ENCODE results near the gene PLA2G12A.

Gene PLA2G12A

DNA sequence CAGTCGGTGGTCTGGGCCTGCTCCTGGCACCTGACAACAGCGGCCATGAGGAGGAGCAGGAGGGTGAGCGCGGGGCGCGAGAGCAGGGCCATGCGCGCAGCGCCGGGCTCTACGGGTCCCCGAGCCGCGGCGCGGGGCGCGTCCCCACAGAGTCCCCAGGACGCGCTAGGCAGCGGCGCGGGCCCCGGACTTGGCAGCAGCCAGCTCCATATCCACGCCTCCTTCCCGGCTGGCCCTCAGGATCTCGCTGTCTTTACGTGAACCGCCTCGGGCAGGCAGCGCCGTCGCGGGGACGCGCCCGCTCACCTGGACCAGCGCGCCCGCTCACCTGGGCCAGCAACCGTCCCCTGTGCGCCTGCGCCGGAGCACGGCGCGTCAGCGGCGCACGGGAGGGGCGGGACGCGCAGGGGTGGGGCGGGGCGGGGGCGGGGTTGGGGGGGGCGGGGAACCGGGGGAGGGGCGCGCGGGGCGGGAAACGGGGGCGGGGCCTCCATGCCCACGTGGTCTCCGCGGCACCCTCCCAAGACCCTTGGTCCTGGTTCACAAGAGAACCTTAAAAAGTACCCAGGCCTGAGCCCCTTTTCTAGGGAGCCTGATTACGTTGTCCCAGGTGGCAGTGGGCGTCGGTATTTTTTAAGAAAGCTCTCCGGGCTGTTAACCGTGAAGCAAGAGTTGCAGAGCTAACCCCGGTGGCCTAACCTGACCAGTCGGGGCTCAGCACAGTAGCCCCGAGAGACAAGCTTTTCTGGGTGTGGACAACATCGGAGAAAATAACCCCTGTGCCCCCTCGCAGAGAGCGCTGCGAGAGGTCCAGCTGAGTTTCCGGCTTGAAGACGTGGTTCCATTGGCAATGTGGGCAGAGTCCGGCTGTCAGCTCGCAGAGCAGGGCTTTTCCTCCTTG is at the start of gene PLA2G12A:
Gene PLA2G12A, minus strand, starts transcription at position 353 of the 901 bp plus-strand sequence. Its CDS starts 261 bp downstream, at position 92.
- DNase-seq, result peak; percentile 79

DNA sequence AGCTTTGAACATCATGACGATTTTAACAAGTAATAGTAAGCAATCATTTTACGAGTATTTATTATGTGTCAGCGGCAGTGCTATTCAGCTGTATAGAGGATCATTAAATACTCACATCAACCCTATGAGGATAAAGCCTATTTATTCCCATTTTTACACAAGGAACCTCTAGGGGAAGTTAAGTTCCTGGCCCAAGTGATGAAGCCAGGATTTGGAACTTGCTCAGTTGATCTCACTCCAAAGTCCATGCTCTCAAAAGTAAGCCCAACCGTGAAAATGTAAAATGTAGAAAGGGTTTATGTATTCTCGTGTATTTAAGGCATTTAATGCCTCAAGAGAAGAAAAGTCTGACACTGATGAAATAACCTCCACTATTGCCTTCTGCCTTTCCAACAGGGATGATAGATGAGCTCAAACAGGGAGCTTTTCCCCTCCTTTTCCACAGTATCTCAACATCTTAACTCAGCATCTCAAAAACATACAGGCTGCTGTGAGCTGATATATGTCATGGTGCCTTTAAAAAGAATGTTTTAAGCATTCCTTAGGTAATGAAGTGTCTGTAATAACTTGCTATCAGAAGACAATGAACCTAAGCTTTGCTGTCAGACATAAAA is 35.0 kb upstream of the PLA2G12A start:
- DNase-seq, result no peak

- no peak for DNase-seq
These were observed 34.5 kb upstream of the PLA2G12A start for GRCh38 chr4:109764376-109764775.

DNA sequence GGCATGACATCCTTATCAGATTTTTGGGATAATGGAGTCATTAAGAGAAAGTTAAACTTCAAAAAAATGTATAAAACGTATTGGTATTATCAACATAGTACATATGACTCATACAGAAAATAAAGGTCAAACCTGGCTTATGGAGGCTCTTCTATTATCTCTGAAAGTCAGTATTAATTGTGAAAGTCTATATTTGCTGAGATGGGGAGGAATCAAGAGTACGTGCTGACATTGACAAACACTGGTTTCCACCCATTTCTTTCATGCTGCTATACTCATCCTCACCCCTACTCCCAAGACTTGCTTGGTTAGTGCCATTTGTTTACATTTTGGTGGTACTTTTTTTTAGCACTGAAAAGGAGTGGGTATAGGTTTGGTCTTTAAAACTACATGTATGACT is 30.8 kb upstream of the PLA2G12A start:
- DNase-seq, result no peak

DNA sequence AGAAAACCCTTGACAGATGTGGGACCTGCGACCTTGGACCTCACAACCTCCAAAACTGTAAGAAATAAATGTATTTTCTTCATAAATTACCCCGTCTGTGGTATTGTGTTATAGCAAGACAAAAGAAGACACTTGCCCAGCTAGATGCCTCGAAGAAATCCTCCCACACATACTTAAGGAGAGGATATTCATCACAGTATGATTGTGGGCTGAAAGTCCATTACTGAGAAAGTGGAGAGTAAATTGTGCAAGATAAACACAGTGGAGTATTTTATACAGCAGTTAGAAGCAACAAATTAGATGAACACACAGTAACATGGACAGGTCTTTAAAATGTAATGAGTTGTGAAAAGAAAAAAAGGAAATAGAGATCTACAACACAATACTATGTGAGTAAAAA is 25.8 kb upstream of the PLA2G12A start:
- DNase-seq, result no peak

DNA sequence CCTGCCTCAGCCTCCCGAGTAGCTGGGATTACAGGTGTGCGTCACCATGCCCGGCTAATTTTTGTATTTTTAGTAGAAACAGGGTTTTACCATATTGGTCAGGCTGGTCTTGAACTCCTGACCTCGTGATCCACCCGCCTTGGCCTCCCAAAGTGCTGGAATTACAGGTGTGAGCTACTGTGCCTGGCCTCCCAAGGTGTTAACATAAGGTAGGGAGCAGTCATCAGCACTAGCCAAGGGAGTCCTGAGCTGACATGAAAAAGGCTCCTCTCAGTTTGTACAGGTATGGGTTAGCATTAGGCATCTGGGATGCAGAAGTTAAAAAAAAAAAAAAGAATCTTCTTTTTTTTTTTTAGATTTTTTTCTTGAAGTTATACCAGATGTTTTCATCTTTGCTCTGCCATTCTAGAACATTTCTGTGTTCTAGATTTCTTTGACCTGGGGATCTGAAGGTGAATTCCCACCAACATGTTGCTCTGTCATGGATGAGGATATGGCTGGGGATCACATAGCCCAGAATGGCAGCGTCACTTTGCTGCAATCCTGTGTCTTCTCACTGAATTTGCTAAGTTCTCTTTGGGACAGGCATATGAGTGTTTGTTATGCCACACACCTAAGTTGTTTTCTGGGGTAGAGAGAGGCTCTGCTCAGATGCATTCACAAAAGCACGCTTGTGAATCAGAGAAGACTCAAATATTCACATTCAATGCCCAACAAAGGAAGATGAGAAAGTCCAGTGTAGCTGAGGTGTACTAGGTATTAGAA is 24.4 kb upstream of the PLA2G12A start:
- DNase-seq, result no peak

DNA sequence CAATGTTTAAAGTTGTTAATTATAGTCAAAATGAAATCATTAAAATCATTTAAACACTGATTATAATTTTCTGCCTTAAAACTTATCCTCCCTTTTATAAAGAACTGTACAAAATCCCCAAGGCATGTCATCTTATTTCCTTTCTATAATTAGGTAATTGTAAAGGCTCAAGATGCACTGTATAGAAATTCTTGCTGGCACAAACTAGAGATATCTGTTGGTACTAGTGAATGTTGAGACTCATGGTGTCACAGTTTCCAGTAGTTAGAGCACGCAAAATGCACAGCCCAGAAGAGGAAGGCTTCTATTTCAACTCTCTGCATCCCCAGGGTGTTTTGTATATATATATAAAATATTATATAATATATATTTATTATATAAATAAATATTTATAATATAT is 22.7 kb upstream of the PLA2G12A start:
- DNase-seq, result no peak

DNA sequence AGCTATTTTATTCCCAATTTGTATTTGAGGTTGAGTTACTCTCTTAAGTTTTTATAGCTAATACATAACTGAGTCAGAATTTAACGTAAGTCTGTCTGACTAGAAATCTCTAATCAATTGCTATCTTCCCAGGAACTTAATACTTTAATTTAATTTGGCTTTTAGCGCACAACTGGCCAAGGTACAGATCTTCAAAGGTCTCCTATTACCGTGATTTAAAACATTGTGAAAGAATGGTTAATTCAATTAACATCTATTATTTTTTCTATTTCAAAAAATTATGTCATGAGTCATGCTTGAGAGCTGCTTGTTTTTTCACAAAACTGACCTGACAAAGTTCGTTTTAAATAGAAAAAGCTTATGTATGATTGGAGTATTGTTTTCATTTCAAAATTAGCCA is 22.0 kb upstream of the PLA2G12A start:
- no peak for DNase-seq

DNA sequence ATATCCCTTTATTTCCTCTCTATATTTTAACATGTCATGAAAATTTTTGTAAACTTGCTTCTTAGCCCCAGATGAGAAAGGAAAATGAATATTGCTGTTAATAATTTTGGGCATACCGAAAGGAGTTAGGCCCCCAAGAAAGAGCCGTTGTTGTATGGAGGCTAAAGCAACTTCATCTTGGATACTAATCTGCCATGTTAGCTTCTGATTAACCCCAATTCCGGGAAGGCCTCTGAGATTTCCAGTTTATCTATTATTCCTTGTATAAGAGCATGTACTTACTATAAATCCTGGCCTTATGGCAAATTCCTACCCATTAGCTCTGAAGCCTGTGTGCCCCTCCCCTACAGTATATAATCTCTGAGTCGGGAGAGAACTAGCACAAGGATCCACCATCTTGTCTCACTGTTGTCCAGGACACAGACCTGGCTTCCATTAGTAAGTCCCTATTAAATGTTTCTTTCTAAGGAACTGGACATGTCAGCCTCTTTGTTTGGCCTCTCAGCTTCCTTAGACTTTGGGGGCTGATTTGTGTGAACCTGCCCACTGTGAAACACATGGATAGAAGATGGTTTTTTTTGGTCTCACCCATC is 20.9 kb upstream of the PLA2G12A start:
- no peak for DNase-seq

GRCh38 chr4:109749388-109750082 is 19.7 kb upstream of the PLA2G12A start:
- DNase-seq, result no peak

GRCh38 chr4:109748114-109748513 is 18.2 kb upstream of the PLA2G12A start:
- DNase-seq, result no peak

GRCh38 chr4:109746728-109747127 is 16.9 kb upstream of the PLA2G12A start:
- no peak for DNase-seq

DNA sequence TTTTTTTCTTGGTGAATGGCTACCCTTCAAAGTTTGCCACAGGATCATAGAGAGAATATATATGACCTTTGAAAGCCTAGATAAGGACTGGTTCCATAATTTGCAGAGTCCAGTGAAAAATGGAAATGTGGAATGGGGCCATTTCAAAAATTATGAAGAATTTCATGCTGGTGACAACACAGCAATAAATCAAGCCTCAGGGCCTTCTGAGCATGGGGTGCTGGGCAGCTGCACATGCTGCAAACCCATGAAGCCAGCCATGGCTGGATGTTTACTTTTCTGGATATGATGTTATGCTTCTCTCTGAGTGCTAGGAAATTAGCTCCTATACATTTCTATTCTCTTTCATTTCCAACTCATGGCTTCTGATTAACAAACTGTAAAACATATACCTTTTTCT is 16.0 kb upstream of the PLA2G12A start:
- no peak for DNase-seq

- DNase-seq, result no peak
These were observed 9.7 kb upstream of the PLA2G12A start for GRCh38 chr4:109739547-109739946.

DNA sequence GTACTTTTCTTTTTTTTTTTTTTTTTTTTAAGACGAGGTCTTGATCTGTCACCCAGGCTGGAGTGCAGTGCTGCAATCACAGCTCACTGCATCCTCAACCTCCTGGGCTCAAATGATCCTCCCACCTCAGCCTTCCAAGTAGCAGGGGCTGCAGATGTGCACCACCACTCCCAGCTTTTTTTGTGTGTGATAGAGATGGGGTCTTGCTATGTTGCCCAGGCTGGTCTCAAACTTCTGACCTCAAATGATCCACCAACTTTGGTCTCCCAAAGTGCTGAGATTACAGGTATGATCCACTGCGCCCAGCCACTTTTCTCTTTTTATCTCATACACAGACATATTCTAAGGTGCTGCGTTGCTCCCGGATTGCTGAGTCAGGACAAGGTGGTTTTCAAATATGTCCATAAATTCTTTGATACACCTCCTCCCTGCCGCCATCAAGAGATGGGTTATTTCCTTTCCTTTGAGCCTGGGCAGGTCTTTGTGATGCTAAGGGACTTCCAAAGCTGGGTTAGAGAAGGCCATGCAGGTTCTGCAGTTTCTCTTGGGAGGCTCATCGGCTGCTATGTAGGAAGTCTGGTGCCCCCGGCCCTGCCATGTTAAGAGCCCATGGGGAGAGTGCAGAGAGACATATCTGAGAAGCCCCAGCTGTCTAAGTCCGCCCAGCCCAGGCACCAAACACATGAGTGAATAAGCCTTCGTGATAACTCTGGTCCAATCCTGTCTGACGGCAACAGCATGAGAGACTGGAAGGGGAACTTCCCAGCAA is 8.4 kb upstream of the PLA2G12A start:
- no peak for DNase-seq

DNA sequence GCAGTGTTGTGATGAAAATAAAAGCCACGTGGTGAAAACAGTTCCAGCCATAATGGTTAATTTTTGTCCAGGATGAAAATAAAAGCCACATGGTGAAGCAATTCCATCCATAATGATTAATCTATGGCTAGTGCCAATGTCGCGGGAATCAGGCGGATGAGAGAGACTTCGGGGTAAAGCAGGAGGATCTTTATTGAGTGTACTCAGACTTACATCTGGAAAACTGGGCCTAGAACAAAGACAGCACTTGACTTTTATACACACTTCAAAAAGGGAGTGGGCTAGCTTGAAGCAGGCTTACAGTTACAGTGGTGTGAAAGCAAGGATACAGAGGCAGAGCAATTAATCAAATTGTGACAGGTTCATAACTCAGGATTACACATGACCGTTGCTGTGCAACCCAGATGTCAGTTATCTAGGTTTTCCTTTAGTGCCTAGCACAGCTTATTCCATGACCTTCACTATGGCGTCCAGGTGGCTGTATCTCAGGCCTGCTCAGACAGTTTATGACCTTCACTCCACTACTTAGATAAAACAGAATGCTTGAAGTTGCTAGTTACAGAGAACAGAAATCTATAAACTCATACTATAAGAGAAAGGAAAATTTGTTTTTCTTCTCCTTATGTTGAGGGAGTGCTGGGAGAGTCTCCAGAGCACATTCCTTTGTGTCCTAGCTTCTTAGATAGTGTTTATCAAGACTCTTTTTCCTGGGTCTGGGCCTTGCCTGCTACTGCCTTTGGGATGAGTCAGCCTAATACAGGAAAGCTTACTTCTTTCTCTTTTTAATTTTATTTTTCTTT is 5.9 kb upstream of the PLA2G12A start:
- no peak for DNase-seq

DNA sequence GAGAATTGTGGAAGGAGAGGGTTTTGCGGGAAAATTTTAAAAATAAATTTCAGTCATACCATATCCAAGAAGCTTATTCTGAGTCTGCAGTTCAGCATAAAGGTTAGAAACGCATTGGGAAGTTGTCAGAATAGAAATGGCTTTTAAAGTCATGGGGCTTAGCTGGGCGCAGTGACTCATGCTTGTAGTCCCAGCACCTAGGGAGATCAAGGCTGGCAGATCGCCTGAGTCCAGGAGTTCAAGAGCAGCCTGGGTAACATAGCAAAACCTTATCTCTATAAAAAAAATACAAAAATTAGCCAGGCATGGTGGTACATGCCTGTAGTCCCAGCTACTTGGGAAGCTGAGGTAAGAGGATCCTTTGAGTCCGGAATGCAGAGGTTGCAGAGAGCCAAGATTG is 3.9 kb upstream of the PLA2G12A start:
- DNase-seq, result no peak

DNA sequence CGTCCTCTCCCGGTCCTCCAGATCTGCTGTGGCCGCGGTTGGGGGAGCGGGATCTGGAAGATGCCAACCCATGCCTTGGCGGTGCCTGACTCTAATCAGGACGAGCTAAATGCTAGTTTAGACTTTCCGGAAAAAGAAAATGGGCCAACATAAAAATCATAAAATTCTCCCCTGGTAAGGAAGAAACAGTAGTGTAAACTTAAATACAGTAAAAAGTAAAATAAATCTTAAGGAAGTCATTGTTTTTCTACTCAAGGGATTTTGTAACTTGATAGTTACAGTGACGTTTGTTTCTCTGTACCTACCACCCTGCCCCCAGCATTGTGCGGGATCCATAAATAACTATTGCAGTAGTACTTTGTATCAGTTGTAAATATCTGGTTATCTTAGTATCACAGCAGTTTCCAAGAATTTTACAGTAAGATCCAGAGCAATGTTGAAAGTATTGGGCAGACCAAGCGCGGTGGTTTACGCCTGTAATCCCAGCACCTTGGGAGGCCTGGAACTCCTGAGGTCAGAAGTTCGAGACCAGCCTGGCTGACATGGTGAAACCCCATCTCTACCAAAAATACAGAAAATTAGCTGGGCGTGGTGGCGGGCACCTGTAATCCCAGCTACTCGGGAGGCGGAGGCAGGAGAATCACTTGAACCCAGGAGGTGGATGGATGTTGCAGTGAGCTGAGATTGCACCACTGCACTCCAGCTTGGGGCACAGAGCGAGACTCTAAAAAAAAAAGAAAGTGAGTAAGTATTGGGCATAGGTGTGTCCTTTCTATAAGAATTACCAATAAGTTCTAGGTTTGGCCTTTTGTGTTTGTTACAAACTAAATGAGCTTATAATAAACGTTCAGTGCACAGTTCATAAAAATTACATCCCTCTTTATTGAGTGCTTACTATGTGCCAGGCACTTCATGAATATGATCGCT is 1.0 kb upstream of the PLA2G12A start:
- no peak for DNase-seq

DNA sequence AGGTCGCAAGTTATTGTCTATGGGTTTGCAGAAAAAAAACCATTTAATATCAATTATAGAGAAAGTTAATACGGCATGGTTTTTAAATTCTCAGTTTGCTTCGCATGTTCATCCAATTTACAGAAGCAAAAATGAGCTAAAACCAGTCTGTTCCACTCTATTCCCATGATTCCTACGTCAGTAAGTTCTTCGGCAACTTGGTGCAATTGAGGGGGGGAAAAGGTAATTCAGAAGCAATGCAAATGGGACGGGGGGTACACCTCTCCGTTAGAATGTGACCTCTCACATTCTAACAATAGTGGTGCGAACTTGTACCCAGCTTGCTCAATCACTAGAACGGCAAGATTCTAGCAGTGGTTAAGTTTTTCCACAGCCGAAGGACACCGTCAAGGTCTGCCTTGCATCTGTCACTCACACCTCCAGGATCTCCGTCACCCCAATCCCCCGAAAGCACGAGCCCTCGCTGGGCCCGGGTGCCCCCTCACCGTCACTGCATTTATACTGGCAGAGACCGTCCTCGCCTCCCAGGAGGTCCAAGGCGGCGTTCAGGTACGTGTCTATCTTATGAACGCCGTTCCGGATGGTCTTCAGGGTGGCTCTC is 653 bp downstream of the PLA2G12A start:
- DNase-seq, result no peak
